Ovary (tissue), 9 donors: ENCODE data around the gene TEDC2. TPM values are rescaled to one million over a fixed set of nuclear protein-coding genes. Genes with fewer than 3 reads are reported as not detected.

Source experiments
- DNase-seq, 5 donors: peaks; one replicate each; pipeline ENCODE4 v3.0.0-alpha.2; 2019 to 2020
- H3K27ac ChIP-seq, 2 donors: fragments of 200-600 bp; one replicate each; pipeline versions ENCODE4 v1.5.1 to v1.8.0; 2019 to 2022
- H3K27me3 ChIP-seq: fragments of 200-600 bp; one replicate; pipeline ENCODE4 v1.8.0; 2022
- H3K36me3 ChIP-seq: fragments of 200-600 bp; sonication (generic); one replicate; pipeline ENCODE4 v1.5.1; 2019
- H3K4me1 ChIP-seq: one replicate; pipeline ENCODE4 v1.8.1; 2013; ENCODE audit warnings: mild to moderate bottlenecking, moderate library complexity; ENCODE audit not compliant: insufficient read depth
- H3K4me3 ChIP-seq: fragments of 200-600 bp; sonication (generic); one replicate; pipeline ENCODE4 v1.5.1; 2017
- H3K9me3 ChIP-seq, 2 donors: fragments of 200-600 bp in 1 of 2; sonication (generic) in 1 of 2; one replicate each; pipeline versions ENCODE4 v1.5.1 to v1.8.1; 2013 to 2019; ENCODE audit warnings: mild to moderate bottlenecking in 1 of 2, moderate library complexity in 1 of 2
- CTCF ChIP-seq, 3 donors: fragments of 450-650 bp in 2 of 3; fragments of 200-600 bp in 1 of 3; IDR thresholded peaks; one replicate each; pipeline versions ENCODE4 v1.5.1 to v1.8.0; 2016 to 2022; ENCODE audit warnings: antibody characterized with exemption in 3 of 3, mild to moderate bottlenecking in 1 of 3
- EP300 ChIP-seq: sonication (generic); formaldehyde crosslinking; IDR thresholded peaks from one replicate; pipeline ENCODE4 v1.6.1; 2017; ENCODE audit warnings: antibody characterized with exemption
- POLR2A ChIP-seq: fragments of 450-650 bp; IDR thresholded peaks from one replicate; pipeline ENCODE4 v1.6.1; 2017; ENCODE audit warnings: antibody characterized with exemption, mild to moderate bottlenecking, moderate library complexity
- WGBS, 3 donors: extraction: QIAGEN DNeasy Blood & Tissue Kit in 1 of 3; methylation state at CpG; one replicate each; pipeline versions ENCODE4 v1.1.5 to v1.1.7; 2013 to 2017; 5-methylcytosine and 5-hydroxymethylcytosine counted together
- intact Hi-C, 4 donors: fragments of 100-400 bp; cut with DNase I; formaldehyde crosslinking; loops; one replicate each; pipeline versions ENCODE4 v1.11.0 to v1.15.1; 2022 to 2023
- polyA plus RNA-seq, 2 donors: library from polyadenylated mRNA; stranded (reverse); fragments of 200-250 nt in 1 of 2; fragments of 350-450 nt in 1 of 2; fragmentation: Illumina TruSeq in 1 of 2; extraction: RNeasy Lipid Tissue Mini Kit (QIAGEN cat#74804) in 1 of 2; gene quantifications; one replicate each; pipeline ENCODE4 v1.2.3, GENCODE V29; 2013 to 2014
- total RNA-seq, 7 donors: library from RNA; depleted of rRNA in 2 of 7; stranded (reverse); fragments of >200 nt in 2 of 7; fragmentation: NEBNext Ultra II Directional in 3 of 7; extraction: Animal tissue kit (Norgen Biotek cat#: 25700) in 3 of 7; gene quantifications; one replicate each; pipeline versions ENCODE4 v1.1.0 to v1.2.4, GENCODE V29; 2016 to 2023
- donor health status: DM: no; HTN: no; CAD: no; lungs with moderate emphysema.
- donor health status: DM: no; HTN: no; CAD: no.
- donor health status: Bipolar disorder and iron deficiency.
- donor health status: DM: yes; HTN: yes; CAD: no.
- donor health status: DM: no; HTN: no; CAD: no.
- donor health status: DM: yes; HTN: yes; CAD: no.

TEDC2 gene
- total and polyA plus RNA-seq, 9 donors, result 0.38 to 2.0 (median 1.3) TPM; not detected in 3

GRCh38 chr16:2492292-2492691, 32.4 kb downstream of the TEDC2 start:
- Histone ChIP-seq H3K9me3 (no peaks in the 10 kb centered on the region), H3K27ac (no peak overlapping the region), H3K27me3 (no peaks in the 10 kb centered on the region), H3K4me3 (no peak overlapping the region), H3K4me1 (no peaks in the 10 kb centered on the region), H3K36me3 (no peaks in the 10 kb centered on the region)
- TF ChIP-seq EP300 (no peak), CTCF (IDR thresholded peaks at IDR 0.05) (no peak), POLR2A (no peak)
- 88 to 92% (median 89%) methylated on average over 13 of the region's 13 CpGs for WGBS, 3 donors
- no peak for DNase-seq
- intact Hi-C loops, result no loop called here

GRCh38 chr16:2493605-2494004, 33.7 kb downstream of the TEDC2 start:
- intact Hi-C loops, result no loop called here
- H3K27ac ChIP-seq, result no peak overlapping the region
- TF ChIP-seq EP300 (no peak), CTCF (IDR thresholded peaks at IDR 0.05) (no peak), POLR2A (no peak)
- no peak for DNase-seq
- no peaks in the 10 kb centered on the region for H3K4me1 ChIP-seq
- no peaks in the 10 kb centered on the region for H3K36me3 ChIP-seq
- no peaks in the 10 kb centered on the region for H3K27me3 ChIP-seq
- H3K9me3 ChIP-seq, result no peaks in the 10 kb centered on the region
- no peak overlapping the region for H3K4me3 ChIP-seq
- WGBS, 3 donors, result 80 to 84% (median 81%) methylated on average over 6 of the region's 6 CpGs

GRCh38 chr16:2494616-2495015, 34.7 kb downstream of the TEDC2 start:
- H3K27ac ChIP-seq, result no peak overlapping the region
- H3K36me3 ChIP-seq, result no peaks in the 10 kb centered on the region
- DNase-seq, result no peak
- H3K9me3 ChIP-seq, result no peaks in the 10 kb centered on the region
- 80 to 87% (median 81%) methylated on average over 5 of the region's 5 CpGs for whole genome bisulfite sequencing, 3 donors
- H3K4me3 ChIP-seq, result no peak overlapping the region
- no peaks in the 10 kb centered on the region for H3K4me1 ChIP-seq
- intact Hi-C loops, result no loop called here
- no peaks in the 10 kb centered on the region for H3K27me3 ChIP-seq
- TF ChIP-seq EP300 (no peak), POLR2A (no peak), CTCF (IDR thresholded peaks at IDR 0.05) (no peak)

- H3K9me3 ChIP-seq, result no peaks in the 10 kb centered on the region
- 85 to 89% (median 86%) methylated on average over 5 of the region's 5 CpGs for WGBS, 3 donors
- no peaks in the 10 kb centered on the region for H3K36me3 ChIP-seq
- intact Hi-C loops, result no loop called here
- no peak overlapping the region for H3K4me3 ChIP-seq
- H3K27ac ChIP-seq, result no peak overlapping the region
- DNase-seq, result no peak
- TF ChIP-seq EP300 (no peak), POLR2A (no peak), CTCF (IDR thresholded peaks at IDR 0.05) (no peak)
- H3K4me1 ChIP-seq, result no peaks in the 10 kb centered on the region
- no peaks in the 10 kb centered on the region for H3K27me3 ChIP-seq
Observed at GRCh38 chr16:2495041-2495440, 35.1 kb downstream of the TEDC2 start.
